GM06990 (cell line): ENCODE measurements around the gene AKR1C3.
A peak's percentile ranks its signal among the peaks of the same experiment; 100 is the strongest.

Experiments used
- DNase-seq: peaks from one replicate; pipeline ENCODE4 v3.0.0-alpha.2; 2011; ENCODE audit not compliant: insufficient read length; ENCODE audit errors: extremely low read depth
- H3K27me3 ChIP-seq: replicated peaks from 2 replicates; pipeline ENCODE4 v1.6.0; 2011; ENCODE audit warnings: low read length; ENCODE audit not compliant: control insufficient read depth, insufficient read depth
- H3K36me3 ChIP-seq: 2 replicates; pipeline ENCODE4 v1.5.1; 2011; ENCODE audit warnings: low read length; ENCODE audit not compliant: control insufficient read depth, insufficient read depth
- H3K4me3 ChIP-seq: replicated peaks from 2 replicates; pipeline ENCODE4 v1.5.1; 2011; ENCODE audit warnings: low read depth, mild to moderate bottlenecking, control low read depth, low read length
- TF ChIP-seq, protein P1 (sequence below): IDR thresholded peaks from 2 replicates; pipeline ENCODE4 v1.5.1; 2011; ENCODE audit warnings: low read length, control low read depth, mild to moderate bottlenecking, inconsistent platforms; ENCODE audit not compliant: insufficient read depth, poor library complexity, severe bottlenecking

Gene AKR1C3

DNA sequence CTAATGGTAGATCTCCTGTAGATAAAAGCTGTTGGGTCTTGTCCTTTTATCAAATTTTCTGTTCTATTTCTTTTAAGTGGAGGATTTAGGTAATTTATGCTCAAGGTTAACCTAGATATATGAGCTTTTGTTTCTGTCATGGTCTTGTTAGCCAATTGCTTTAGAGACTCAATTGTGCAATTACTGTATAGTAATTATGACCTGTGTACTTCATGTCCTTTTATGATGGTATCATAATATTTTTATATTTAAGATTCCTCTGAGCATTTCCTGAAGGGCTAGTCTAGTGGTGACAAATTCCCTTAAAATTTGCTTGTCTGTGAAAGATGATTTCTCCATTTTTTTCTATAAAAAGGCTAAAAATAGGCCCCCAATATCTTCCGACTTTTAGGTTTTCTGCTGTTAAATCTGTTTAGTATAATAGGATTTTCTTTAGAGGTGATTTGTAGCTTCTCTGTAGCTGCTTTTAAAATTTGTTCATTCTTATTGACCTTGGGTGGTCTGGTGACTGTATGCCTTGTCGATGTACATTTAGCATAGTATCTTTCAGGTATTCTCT, 5.4 kb upstream of the AKR1C3 start:
- DNase-seq: no peak
- Histone ChIP-seq H3K4me3 (no peak overlapping the region), H3K36me3 (no peaks in the 10 kb centered on the region), H3K27me3 (no peaks in the 10 kb centered on the region)
- TF ChIP-seq, protein P1, sequence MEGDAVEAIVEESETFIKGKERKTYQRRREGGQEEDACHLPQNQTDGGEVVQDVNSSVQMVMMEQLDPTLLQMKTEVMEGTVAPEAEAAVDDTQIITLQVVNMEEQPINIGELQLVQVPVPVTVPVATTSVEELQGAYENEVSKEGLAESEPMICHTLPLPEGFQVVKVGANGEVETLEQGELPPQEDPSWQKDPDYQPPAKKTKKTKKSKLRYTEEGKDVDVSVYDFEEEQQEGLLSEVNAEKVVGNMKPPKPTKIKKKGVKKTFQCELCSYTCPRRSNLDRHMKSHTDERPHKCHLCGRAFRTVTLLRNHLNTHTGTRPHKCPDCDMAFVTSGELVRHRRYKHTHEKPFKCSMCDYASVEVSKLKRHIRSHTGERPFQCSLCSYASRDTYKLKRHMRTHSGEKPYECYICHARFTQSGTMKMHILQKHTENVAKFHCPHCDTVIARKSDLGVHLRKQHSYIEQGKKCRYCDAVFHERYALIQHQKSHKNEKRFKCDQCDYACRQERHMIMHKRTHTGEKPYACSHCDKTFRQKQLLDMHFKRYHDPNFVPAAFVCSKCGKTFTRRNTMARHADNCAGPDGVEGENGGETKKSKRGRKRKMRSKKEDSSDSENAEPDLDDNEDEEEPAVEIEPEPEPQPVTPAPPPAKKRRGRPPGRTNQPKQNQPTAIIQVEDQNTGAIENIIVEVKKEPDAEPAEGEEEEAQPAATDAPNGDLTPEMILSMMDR: no peak

- Histone ChIP-seq H3K27me3 (no peaks in the 10 kb centered on the region), H3K36me3 (no peaks in the 10 kb centered on the region), H3K4me3 (no peak overlapping the region)
- DNase-seq: no peak
- TF ChIP-seq, protein P1: peak; percentile 28
Observed at GRCh38 chr10:5089865-5090264, 4.3 kb upstream of the AKR1C3 start.

DNA sequence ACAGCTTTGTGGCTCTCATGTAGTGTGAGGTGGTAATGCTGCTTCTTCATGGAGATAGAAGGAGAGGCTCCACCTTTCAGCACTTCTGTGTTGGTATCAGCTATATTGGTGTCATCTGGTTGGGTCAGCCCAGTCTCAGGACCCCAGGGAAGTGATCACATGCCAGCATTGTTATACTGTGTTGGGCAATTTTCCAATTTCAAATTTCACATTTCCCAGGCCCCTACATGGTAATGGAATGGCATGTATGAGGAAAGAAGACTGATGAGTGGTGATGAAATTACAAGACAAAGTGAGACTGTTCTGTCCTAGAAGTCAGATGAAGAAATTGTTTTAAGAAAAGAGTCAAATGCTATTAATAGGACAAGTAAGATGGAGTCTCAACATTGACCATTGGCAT, 3.7 kb upstream of the AKR1C3 start:
- Histone ChIP-seq H3K27me3 (no peaks in the 10 kb centered on the region), H3K4me3 (no peak overlapping the region), H3K36me3 (no peaks in the 10 kb centered on the region)
- DNase-seq: no peak
- TF ChIP-seq, protein P1: no peak

GRCh38 chr10:5091196-5091595, 3.0 kb upstream of the AKR1C3 start:
- Histone ChIP-seq H3K27me3 (no peaks in the 10 kb centered on the region), H3K36me3 (no peaks in the 10 kb centered on the region), H3K4me3 (no peak overlapping the region)
- no peak for DNase-seq
- TF ChIP-seq, protein P1: no peak

DNA sequence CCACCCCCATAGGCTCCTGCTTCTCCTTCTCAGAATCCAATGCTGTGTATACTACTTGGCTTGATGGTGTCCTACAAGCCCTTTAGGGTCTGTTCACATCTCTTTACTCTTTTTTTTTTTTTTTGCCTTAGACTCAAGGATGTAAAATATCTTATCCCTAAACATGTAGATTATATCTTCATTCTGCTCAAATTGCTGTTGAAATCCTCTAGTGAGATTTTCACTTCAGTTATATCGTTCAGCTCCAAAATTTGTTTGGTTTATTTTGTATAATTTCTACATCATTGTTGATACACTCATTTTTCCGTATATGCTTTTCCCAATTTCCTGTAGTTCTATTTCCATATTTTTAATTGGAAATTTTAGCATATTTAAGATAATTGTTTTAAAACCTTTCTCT, 1.8 kb upstream of the AKR1C3 start:
- H3K4me3 ChIP-seq: no peak overlapping the region
- TF ChIP-seq, protein P1: no peak
- DNase-seq: no peak
- H3K27me3 ChIP-seq: no peaks in the 10 kb centered on the region
- no peaks in the 10 kb centered on the region for H3K36me3 ChIP-seq
